ENCODE results near the gene ITGA3. TPM values are rescaled to one million over a fixed set of nuclear protein-coding genes. Genes with fewer than 3 reads are reported as not detected.

ITGA3 gene
- total RNA-seq, 1 experiment from 2014 or later, result 22.5 TPM

DNA sequence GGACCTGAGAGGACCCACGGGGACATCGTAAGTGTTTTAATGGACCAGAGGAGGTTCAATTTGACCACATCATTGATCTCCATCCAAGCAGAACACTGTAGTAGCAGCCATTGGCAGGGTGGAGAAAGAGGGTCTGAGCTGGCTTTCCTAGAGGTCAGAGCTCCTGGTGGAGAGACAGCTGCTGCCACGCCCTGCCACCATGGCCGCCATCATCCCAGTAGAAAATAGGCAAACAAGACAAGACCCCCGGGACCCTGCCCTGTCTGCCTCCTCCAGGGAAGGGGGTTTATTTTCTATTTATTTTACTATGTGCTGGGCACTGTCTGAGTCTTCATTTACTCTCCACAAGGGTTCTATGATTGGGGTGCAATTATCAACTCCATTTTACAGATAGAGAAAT lies 11.4 kb upstream of the ITGA3 start:
- no peak overlapping the region for H4K5ac ChIP-seq (ENCODE audit: insufficient read length, low read depth, low read length)
- H3K9me3 ChIP-seq (ENCODE audit: control insufficient read depth, low read depth, low read length), result no peaks in the 10 kb centered on the region
- H2BK20ac ChIP-seq (ENCODE audit: low read depth, low read length, poor library complexity, severe bottlenecking), result no peak overlapping the region
- H3K23me2 ChIP-seq (ENCODE audit: insufficient read length, low read depth, low read length, poor library complexity, severe bottlenecking), result no peaks in the 10 kb centered on the region
- no peak overlapping the region for H3K9ac ChIP-seq (ENCODE audit: extremely low read depth, insufficient read length, low read length)
- H3K4me3 Mint-ChIP-seq, result no peak overlapping the region
- no peak overlapping the region for H3K4me2 ChIP-seq (ENCODE audit: insufficient read depth, insufficient read length, low read length)
- no CpG with 5 or more reads among the region's 5 CpGs for WGBS (ENCODE audit: extremely low coverage, insufficient read length, low lambda C conversion rate)
- no peak overlapping the region for H2BK5ac ChIP-seq (ENCODE audit: insufficient read length, low read length)
- H2BK12ac ChIP-seq (ENCODE audit: insufficient read length, low read depth, low read length), result no peak overlapping the region
- no peak overlapping the region for H3T11ph ChIP-seq (ENCODE audit: low read length)
- H4K8ac ChIP-seq (replicated peaks; ENCODE audit: insufficient read length, low read depth, low read length), result no peak overlapping the region
- H4K20me1 ChIP-seq (ENCODE audit: control insufficient read depth, insufficient read depth, insufficient read length), result no peaks in the 10 kb centered on the region
- H3K56ac ChIP-seq (ENCODE audit: insufficient read length, low read depth, low read length), result no peak overlapping the region
- no peaks in the 10 kb centered on the region; the same call in 1 of the 2 replicates for H3K4me1 ChIP-seq (ENCODE audit: insufficient read depth, low read length)
- no peak overlapping the region for H2BK120ac ChIP-seq (ENCODE audit: low read depth, low read length, poor library complexity, severe bottlenecking)
- no peak overlapping the region for H3K23ac ChIP-seq (ENCODE audit: insufficient read length, low read depth, low read length)
- no peaks in the 10 kb centered on the region for H3K36me3 Mint-ChIP-seq (ENCODE audit: insufficient read depth in 1 of 3, low read depth in 3 of 3)
- H3K14ac ChIP-seq (ENCODE audit: insufficient read depth, low read length), result no peak overlapping the region
- no peak overlapping the region for H3K27ac ChIP-seq (ENCODE audit: insufficient read length, low read depth, low read length)
- peaks cover 6% of the 10 kb centered on the region for H3K27me3 Mint-ChIP-seq (ENCODE audit: low read depth)
- TF ChIP-seq, protein P1, sequence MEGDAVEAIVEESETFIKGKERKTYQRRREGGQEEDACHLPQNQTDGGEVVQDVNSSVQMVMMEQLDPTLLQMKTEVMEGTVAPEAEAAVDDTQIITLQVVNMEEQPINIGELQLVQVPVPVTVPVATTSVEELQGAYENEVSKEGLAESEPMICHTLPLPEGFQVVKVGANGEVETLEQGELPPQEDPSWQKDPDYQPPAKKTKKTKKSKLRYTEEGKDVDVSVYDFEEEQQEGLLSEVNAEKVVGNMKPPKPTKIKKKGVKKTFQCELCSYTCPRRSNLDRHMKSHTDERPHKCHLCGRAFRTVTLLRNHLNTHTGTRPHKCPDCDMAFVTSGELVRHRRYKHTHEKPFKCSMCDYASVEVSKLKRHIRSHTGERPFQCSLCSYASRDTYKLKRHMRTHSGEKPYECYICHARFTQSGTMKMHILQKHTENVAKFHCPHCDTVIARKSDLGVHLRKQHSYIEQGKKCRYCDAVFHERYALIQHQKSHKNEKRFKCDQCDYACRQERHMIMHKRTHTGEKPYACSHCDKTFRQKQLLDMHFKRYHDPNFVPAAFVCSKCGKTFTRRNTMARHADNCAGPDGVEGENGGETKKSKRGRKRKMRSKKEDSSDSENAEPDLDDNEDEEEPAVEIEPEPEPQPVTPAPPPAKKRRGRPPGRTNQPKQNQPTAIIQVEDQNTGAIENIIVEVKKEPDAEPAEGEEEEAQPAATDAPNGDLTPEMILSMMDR (conservative IDR thresholded peaks at IDR 0.05), result no peak
- H2BK15ac ChIP-seq (ENCODE audit: low read depth, low read length), result no peak overlapping the region
- no peak overlapping the region for H2AK5ac ChIP-seq (ENCODE audit: insufficient read length, low read length)
- no peak overlapping the region for H3K27ac Mint-ChIP-seq
- no peaks in the 10 kb centered on the region for H3K79me1 ChIP-seq (ENCODE audit: insufficient read depth, low read depth, low read length, poor library complexity, severe bottlenecking)
- H3K4me1 Mint-ChIP-seq, result peaks cover 20% of the 10 kb centered on the region in 2 experiments
- H3K18ac ChIP-seq (ENCODE audit: insufficient read length, low read depth, low read length), result no peak overlapping the region
- H3K79me2 ChIP-seq (ENCODE audit: insufficient read depth, low read length), result no peaks in the 10 kb centered on the region
- H3K27me3 ChIP-seq (ENCODE audit: insufficient read depth, low read length), result no peaks in the 10 kb centered on the region
- no peak for DNase-seq
- H3K4ac ChIP-seq (ENCODE audit: low read depth, low read length), result no peak overlapping the region
- no peaks in the 10 kb centered on the region; a peak in 1 of 5 replicates for H3K9me3 Mint-ChIP-seq
- no peak overlapping the region for H2AFZ ChIP-seq (ENCODE audit: low read length)
- no peak overlapping the region for H4K91ac ChIP-seq (ENCODE audit: insufficient read length, low read depth, low read length)
